ENCODE measurements around the gene ADGRL4. TPM values are rescaled to one million over a fixed set of nuclear protein-coding genes. Genes with fewer than 3 reads are reported as not detected.
A peak's percentile ranks its signal among the peaks of the same experiment; 100 is the strongest.
"Not testable (repeated sequence)": the region's sequence is repeated elsewhere in the genome, so short reads cannot be mapped to it uniquely, and the experiment has no call there.

ADGRL4 gene
- polyA plus RNA-seq, 5 donors, result 11.0 to 15.8 (median 12.4) TPM

DNA sequence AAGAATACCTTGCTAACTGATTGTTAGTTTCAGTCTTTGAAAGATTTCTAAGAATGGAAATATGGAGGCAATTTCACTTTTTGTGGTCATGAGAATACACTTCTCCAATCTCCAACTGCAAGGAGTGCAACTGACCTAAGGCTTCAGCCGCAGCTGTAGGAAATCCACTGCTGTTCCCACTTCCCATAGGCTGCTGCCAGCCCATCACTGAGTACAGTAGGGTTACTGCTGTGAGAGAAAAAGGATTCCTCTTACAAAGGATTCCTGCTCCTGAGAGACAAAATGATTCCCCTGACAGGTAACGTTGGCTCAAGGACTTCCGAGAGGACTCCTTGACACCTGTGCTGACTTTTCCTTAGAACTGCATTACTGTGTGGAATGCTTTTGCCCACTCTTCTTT lies 87.4 kb downstream of the ADGRL4 start:
- no peak for DNase-seq

GRCh38 chr1:78918157-78918556 lies 88.4 kb downstream of the ADGRL4 start:
- no peak for DNase-seq

GRCh38 chr1:78916986-78917385 lies 89.5 kb downstream of the ADGRL4 start:
- DNase-seq, result no peak

GRCh38 chr1:78913950-78914349 lies 92.6 kb downstream of the ADGRL4 start:
- DNase-seq, result no peak

DNA sequence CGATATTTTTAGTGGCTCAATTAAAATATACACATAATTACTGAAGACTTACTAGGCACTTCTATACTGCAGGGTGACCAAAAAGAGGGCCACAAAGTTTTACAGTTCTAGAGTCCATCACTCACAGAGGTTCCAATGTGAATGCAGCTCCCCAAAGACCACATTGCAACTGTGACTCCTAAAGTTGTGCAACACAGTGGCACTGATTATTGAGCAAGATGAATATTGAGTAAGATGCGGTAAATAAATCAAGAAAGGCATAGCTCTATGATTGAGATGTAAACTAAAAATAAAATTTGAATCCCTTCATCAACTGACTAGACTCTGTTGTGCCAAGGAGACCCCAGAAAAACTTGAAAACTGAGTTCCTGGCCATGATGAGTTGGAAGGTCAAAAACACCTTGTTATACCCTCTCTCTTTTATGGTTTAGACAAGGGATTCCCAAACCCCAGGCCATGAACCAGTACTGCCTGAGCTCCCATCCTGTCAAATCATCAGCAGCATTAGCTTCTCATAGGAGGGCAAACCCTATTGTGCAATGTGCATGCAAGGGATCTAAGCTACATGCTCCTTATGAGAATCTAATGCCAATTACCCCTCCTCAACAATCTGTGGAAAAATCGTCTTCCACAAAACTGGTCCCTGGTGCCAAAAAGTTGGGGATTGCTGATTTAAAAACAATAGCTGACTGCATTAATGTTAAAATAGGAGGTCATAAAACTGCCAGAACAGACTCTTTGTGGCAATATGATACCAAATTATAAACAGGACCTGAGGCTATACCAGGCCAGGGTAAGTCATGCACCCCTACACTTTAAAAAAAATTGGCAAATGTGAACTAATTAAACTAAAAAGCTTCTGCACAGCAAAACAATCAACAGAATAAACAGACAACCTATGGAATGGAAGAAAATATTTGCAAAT lies 94.3 kb downstream of the ADGRL4 start:
- no peak for DNase-seq

GRCh38 chr1:78902641-78903040 lies 103.9 kb downstream of the ADGRL4 start:
- no peak for DNase-seq

DNA sequence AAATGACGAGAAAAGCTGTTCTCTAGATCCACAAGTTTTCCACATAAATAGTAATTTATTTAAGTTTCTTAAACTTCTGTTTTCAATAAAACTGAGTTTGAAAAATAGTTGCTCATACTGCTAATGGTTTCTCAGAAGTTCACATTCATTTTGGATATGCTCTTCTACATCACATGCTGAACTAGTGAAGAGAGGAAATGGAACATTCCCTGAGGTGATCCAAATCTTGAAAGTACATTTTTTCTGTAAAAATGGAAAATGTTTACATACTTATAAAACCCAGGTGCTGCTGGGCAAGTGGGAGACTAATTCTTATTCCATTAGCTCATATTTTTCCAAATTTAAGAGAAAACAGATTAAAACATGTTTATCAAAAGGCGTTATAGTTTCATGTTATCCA lies 111.7 kb downstream of the ADGRL4 start:
- DNase-seq, result no peak

- DNase-seq, result no peak
These were observed 114.2 kb downstream of the ADGRL4 start for GRCh38 chr1:78892260-78892840.

GRCh38 chr1:78887458-78887857 lies 119.1 kb downstream of the ADGRL4 start:
- no peak for DNase-seq

DNA sequence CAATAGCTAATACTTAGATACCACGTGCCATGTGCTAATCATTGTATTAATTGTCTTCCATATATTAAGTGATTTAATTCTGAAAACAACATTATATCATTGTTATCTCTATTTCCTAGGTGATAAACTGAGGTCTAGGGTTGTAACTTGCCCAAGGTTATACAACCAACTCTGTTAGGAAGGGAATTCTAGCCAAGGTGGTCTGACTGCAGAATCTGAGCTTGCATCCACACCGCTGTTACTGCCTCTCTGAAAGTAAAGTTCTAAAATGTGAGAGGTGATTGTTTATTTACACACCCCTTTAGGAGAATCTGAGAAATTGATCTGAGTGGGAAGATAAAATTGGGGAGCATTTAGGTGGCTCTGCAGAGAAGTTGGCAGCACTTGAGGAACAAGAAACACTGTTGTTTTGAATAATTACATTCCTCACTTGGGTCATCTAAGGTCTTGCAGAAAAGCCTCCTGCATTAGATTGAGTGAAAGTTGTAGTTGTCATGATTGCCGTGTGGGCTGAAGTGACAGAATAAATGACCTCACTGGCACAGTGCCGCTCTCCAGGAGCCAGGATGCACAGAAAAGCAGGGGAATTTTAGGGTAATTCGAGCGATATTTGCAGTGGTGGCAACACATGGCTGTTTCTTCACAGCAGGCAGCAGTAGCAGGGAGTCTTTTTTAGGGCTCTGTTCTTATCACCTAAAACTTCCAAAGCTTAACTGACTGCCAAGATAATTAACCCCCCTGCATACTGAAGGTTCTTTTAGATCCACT lies 121.7 kb downstream of the ADGRL4 start:
- DNase-seq, result no peak

GRCh38 chr1:78880223-78880622 lies 126.3 kb downstream of the ADGRL4 start:
- DNase-seq, result no peak

DNA sequence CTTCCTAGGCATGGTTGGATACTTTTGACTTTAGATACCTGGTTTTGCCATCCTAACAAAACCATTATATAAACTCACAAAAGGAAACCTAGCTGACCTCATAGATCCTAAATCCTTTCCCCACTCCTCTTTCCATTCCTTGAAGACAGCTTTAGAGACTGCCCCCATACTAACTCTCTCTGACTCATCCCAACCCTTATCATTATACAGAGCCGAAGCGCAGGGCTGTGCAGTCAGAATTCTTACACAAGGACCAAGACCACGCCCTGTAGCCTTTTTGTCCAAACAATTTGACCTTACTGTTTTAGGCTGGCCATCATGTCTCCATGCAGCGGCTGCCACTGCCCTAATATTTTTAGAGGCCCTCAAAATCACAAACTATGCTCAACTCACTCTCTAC lies 130.5 kb downstream of the ADGRL4 start:
- not testable (repeated sequence) for DNase-seq

- not testable (repeated sequence) for DNase-seq
These were observed 133.7 kb downstream of the ADGRL4 start for GRCh38 chr1:78872801-78873200.

GRCh38 chr1:78871249-78871648 lies 135.3 kb downstream of the ADGRL4 start:
- no peak for DNase-seq

DNA sequence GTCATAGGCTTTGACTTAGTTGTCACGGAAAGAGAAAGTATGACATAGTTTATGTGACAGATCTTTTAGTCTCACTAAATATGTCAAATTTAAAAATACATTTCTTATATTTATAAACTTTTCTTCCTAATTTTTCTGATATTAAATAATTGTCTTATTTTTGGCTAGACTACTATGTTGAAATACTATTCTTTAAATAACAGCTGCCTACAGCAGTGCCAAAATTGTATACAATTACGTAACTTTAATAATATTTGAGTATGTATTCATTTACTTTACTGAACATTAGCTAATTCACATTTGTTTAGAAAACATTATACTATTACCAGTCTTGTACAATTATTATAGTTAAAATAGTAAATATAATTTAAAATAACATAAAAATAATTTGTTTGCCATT lies 137.4 kb downstream of the ADGRL4 start:
- peak; percentile 29 to 34 for DNase-seq

- no peak for DNase-seq
These were observed 142.4 kb downstream of the ADGRL4 start for GRCh38 chr1:78864175-78864574.

- DNase-seq, result no peak
These were observed 150.4 kb downstream of the ADGRL4 start for GRCh38 chr1:78856096-78856495.

- DNase-seq, result no peak
These were observed 151.3 kb downstream of the ADGRL4 start for GRCh38 chr1:78855258-78855657.

- no peak for DNase-seq
These were observed 152.0 kb downstream of the ADGRL4 start for GRCh38 chr1:78854556-78854955.

DNA sequence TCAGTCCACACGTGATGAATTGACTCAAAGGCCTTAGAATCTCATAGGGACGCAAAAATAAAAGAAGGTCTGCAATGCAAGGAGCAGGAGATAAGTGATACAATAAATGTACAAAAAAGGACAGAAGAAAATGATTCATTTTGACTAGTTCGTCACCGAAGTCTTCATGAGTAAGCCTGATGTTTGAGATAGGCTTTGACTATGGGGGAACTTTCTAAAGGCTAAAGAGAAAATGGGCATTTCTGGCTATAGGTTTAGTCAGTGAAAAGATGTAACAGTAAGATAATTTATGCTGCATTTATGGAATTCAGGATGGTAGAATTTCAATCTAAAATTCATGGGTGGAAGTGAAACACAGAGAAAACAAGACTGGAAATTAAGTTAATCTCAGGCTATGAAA lies 163.0 kb downstream of the ADGRL4 start:
- no peak for DNase-seq

GRCh38 chr1:78843111-78843510 lies 163.4 kb downstream of the ADGRL4 start:
- no peak for DNase-seq

- peak in 1 of 2 donors; percentile 27 for DNase-seq
These were observed 165.9 kb downstream of the ADGRL4 start for GRCh38 chr1:78840453-78841271.
